Left cardiac atrium (tissue), 4 donors: ENCODE measurements around the gene RINL. TPM values are rescaled to one million over a fixed set of nuclear protein-coding genes. Genes with fewer than 3 reads are reported as not detected.
A peak's percentile ranks its signal among the peaks of the same experiment; 100 is the strongest.
"Not testable (repeated sequence)": the region's sequence is repeated elsewhere in the genome, so short reads cannot be mapped to it uniquely, and the experiment has no call there.

Experiments
- ATAC-seq, 2 donors: fragments of 200-7000 bp; cut with Tn5 transposase; one replicate each; pipeline ENCODE4 v1.9.1; 2020; ENCODE audit warnings: mild to moderate bottlenecking in 2 of 2, moderate library complexity in 2 of 2
- DNase-seq: peaks from one replicate; pipeline ENCODE4 v3.0.0-alpha.2; 2020
- intact Hi-C, 2 donors: fragments of 100-400 bp; cut with DNase I; formaldehyde crosslinking; loops; one replicate each; pipeline versions ENCODE4 v1.14.1 to v1.15.1; 2022 to 2023
- total RNA-seq, 2 donors: library from RNA; stranded (reverse); fragmentation: NEBNext Ultra II Directional; extraction: Animal tissue kit (Norgen Biotek cat#: 25700); gene quantifications; one replicate each; pipeline ENCODE4 v1.2.1, GENCODE V29; 2021
- donor health status: DM: no; HTN: yes; CAD: no.
- donor health status: DM: no; HTN: yes; CAD: no; lungs with severe emphysema.
- donor health status: DM: yes; HTN: yes; CAD: no.
- donor health status: Dilated cardiomyopathy.

Gene RINL
- total RNA-seq, 2 donors from 2014 or later, result 4.4 to 7.6 TPM

DNA sequence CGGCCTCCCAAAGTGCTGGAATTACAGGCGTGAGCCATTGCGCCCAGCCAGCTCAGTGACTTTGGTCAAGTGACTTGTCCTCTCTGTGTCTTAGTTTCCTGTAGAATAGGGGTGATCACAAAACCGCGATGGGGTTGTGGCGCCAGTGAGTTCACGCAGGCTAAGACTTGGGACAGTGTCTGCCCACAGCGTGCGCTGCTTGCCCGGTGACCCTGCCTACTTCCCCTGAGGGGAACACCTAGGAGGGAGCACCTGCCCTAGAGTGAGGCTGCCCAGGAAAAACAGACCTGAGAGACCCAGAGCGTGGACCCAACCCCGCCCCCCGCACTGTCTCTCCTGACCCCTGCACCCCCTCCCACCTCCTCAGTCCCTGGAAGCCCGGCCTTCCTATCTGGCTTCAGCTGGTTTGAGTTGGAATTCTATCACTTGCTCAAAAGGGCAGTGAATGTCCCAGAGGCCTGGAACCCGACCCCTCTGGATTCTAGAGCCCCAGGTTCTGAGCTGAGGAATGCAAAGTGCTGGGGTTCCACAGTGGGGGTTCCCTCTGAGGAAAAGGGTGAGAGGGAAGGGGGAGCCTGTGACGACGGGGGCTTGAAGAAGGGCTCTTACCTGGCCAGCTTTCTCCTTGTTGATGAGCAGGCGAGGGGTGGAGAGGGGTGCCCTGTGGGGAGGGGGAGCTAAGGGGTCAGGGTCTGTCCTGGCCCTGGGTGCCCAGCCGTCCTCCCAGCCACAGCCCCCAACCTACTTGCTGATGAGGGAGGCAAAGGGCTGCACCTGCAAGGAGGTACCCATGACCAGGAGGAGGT is 2.2 kb upstream of the RINL start:
- no peak for DNase-seq
- no peak for ATAC-seq
- intact Hi-C loops, result no loop called here

DNA sequence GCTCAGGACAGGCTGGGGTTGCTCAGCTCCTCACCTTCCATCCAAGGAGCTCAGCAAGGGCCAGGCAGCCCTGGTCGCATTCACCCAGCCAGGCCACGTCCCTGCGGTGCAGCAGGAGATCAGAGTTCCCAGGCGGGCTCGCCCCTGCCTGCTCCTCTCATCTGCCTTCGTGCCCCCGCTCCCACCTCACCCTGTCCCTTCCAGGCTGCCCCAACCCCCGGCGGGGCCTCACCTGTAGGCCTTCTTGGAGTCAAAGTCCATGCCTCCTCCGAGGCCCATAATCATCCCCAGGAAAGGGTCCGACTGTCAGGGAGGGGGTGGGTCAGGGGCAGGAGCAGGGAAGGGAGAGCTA is 1.3 kb upstream of the RINL start:
- ATAC-seq (no peak), DNase-seq (no peak)
- intact Hi-C loops, result no loop called here

GRCh38 chr19:38878575-38879399 is 712 bp upstream of the RINL start:
- intact Hi-C loops, result no loop called here
- ATAC-seq, result no peak

GRCh38 chr19:38875656-38876395 is 2.2 kb downstream of the RINL start:
- intact Hi-C loops, result no loop called here
- DNase-seq (no peak), ATAC-seq (no peak)

More at GRCh38 chr19:38878575-38879399, 712 bp upstream of the RINL start:
- no peak for DNase-seq

DNA sequence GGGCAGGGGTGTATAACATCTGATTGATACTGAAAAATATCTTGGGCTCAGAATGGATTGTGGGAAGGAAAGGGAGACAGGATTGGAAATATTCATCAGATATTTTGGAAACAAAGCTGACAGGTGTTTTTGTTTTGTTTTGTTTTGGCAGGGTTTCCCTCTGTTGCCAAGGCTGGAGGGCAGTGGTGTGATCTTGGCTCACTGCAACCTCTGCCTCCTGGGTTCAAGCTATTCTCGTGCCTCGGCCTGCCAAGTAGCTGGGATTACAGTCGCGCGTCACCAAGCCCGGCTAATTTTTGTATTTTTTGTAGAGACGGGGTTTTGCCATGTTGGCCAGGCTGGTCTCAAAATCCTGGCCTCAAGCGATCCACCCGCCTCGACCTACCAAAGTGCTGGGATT is 4.7 kb downstream of the RINL start:
- intact Hi-C loops, DNase-seq, ATAC-seq: not testable (repeated sequence)

DNA sequence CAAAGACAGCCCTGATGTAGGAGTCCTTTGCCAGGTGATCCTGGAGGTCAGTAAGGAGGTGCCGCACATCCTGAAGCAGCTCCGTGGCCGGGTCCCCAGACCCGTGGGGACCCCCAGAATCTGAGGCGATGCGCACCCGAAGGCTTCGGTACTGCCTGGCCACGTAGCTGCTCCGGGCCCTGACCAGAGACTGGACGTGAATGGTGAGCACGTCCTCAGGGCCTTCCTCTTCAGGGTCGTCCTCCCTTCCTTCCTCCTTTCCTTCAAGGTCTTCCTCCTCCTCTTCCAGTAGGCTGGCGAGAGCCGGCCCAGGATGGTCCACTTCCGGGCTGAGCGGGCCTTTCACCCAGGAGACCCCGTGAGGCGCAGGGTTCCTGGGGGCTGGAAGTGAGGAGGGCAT is 7.5 kb downstream of the RINL start:
- ATAC-seq (no peak), DNase-seq (no peak)
- intact Hi-C loops, result no loop called here

- DNase-seq, result peak; percentile 91
- intact Hi-C loops, result no loop called here
- peak; percentile 94 to 97 for ATAC-seq
These were observed 8.1 kb downstream of the RINL start for GRCh38 chr19:38869836-38870607.

- intact Hi-C loops, result no loop called here
- peak; percentile 13 to 32 for ATAC-seq
- DNase-seq, result peak; percentile 37
These were observed 8.8 kb downstream of the RINL start for GRCh38 chr19:38869160-38869835.

- intact Hi-C loops, result no loop called here
- no peak for ATAC-seq
These were observed 9.5 kb downstream of the RINL start for GRCh38 chr19:38868551-38868950.

DNA sequence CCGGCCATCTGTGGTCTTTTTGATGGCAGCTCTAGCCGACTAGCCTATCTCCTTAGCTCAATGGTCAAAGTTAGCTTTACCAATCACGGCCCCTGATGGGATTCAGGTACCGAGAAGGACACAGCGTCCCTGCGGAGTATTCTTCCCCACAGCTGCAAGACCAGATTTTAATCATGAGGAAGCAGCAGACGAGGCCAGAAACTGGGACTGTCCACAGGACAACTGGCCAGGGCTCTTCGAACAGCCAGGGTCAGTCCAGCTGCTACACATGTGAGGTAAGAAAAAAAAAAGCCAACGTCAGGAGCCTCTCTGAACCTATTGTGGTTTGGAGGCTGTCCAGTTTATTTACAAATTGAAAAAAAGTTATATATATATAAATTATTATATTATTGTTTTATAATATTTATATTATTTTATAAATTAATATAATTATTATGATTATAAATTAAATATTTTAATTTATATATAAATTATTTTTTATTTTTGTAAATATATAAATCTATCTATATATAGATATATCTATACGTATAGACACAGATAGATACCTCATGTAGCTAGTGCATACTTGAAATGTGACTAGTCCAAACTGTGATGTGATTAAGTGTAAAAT is 10.8 kb downstream of the RINL start:
- intact Hi-C loops, result no loop called here
- no peak for ATAC-seq
- DNase-seq, result no peak

More at GRCh38 chr19:38868551-38868950, 9.5 kb downstream of the RINL start:
- no peak for DNase-seq

DNA sequence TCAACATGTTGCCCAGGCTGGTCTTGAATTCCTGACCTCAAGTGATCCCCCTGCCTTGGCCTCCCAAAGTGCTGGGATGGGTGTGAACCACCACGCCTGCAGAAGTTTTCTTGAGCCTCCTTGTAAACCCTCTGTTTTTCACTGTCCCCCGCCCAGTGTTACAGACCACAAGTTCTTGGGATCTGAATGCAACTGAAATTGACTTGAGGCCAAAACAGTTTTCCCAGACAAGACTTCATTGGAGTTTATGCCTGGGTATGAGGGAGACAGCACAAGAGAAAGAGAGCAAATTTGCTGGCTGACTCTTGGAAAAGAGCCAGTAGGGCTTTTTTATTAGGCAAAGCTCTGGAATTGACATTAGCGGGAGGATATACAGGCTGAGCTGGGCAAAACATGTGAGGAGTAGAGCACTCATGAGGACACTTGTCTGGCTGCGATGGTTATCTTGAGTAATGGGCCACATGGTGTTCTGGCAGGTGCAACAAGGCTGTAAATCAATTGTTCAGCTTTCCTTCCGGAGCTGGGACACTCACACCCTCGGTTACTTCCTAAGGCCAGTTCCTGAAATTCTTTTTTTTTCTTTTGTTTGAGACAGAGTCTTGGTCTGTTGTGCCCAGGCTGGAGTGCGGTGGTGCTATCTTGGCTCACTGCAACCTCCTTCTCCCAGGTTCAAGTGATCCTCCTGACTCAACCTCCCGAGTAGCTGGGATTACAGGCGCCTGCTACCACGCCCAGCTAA is 15.6 kb downstream of the RINL start:
- DNase-seq (no peak), ATAC-seq (peak; percentile 40 to 79)
- intact Hi-C loops, result no loop called here

GRCh38 chr19:38861368-38861767 is 16.7 kb downstream of the RINL start:
- DNase-seq (no peak), ATAC-seq (no peak)
- intact Hi-C loops, result no loop called here

GRCh38 chr19:38859631-38860204 is 18.4 kb downstream of the RINL start:
- DNase-seq, ATAC-seq, intact Hi-C loops: not testable (repeated sequence)

- no peak for ATAC-seq
- intact Hi-C loops, result no loop called here
- DNase-seq, result no peak
These were observed 21.3 kb downstream of the RINL start for GRCh38 chr19:38856813-38857212.

DNA sequence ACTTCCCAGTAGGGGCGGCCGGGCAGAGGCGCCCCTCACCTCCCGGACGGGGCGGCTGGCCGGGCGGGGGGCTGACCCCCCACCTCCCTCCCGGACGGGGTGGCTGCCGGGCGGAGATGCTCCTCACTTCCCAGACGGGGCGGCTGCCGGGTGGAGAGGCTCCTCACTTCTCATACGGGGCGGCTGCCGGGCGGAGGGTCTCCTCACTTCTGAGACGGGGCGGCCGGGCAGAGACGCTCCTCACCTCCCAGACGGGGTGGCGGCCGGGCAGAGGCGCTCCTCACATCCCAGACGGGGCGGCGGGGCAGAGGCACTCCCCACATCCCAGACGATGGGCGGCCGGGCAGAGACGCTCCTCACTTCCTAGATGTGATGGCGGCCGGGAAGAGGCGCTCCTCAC is 22.3 kb downstream of the RINL start:
- DNase-seq, intact Hi-C loops, ATAC-seq: not testable (repeated sequence)

DNA sequence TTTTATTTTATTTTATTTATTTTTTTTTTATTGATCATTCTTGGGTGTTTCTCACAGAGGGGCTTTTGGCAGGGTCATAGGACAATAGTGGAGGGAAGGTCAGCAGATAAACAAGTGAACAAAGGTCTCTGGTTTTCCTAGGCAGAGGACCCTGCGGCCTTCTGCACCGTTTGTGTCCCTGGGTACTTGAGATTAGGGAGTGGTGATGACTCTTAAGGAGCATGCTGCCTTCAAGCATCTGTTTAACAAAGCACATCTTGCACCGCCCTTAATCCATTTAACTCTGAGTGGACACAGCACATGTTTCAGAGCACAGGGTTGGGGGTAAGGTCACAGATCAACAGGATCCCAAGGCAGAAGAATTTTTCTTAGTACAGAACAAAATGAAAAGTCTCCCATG is 23.1 kb downstream of the RINL start:
- DNase-seq, ATAC-seq, intact Hi-C loops: not testable (repeated sequence)

DNA sequence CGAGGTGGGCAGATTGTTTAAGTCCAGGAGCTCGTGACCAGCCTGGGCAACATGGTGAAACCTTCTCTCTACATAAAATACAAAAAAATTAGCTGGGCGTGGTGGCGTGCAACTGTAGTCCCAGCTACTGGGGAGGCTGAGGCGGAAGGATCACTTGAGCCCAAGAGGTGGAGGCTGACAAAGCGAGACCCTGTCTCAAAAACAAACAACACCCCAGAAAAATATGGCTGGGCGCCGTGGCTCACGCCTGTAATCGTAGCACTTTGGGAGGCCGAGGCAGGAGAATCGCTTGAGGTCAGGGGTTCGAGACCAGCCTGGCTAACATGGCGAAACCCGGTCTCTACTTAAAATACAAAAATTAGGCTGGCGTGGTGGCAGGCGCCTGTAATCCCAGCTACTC is 24.9 kb downstream of the RINL start:
- DNase-seq (no peak), ATAC-seq (no peak)
- intact Hi-C loops, result no loop called here
